OCI-LY3 (cell line): Measurements from ENCODE around the gene LZTFL1.

Experiments
- H2AFZ ChIP-seq: fragments of 200-600, 300-600 bp; shearing (Covaris generic); 2 replicates; pipeline ENCODE4 v1.6.0; 2014; ENCODE audit warnings: antibody characterized with exemption, low read depth, low read length
- H3K27ac ChIP-seq: fragments of 200-600, 300-600 bp; sonication (generic); 2 replicates; pipeline ENCODE4 v1.5.1; 2014; ENCODE audit warnings: mild to moderate bottlenecking, low read length, moderate library complexity, mixed read lengths
- H3K27me3 ChIP-seq: fragments of 200-600, 300-600 bp; sonication (generic); 2 replicates; pipeline ENCODE4 v1.6.1; 2014; ENCODE audit warnings: low read depth, low read length, mixed read lengths
- H3K36me3 ChIP-seq: fragments of 200-600, 300-600 bp; sonication (generic); replicated peaks from 2 replicates; pipeline ENCODE3; 2014; ENCODE audit warnings: low read depth, low read length, mixed read lengths
- H3K4me1 ChIP-seq: fragments of 300-600, 200-600 bp; sonication (generic); 2 replicates; pipeline ENCODE4 v1.6.1; 2014; ENCODE audit warnings: low read length, mixed read lengths
- H3K4me2 ChIP-seq: fragments of 200-600, 300-600 bp; sonication (generic); 2 replicates; pipeline ENCODE4 v1.6.1; 2014; ENCODE audit warnings: low read length, mixed read lengths
- H3K4me3 ChIP-seq: fragments of 300-600, 200-600 bp; sonication (generic); 2 replicates; pipeline ENCODE4 v1.5.1; 2014; ENCODE audit warnings: antibody characterized with exemption, mild to moderate bottlenecking, low read length, moderate library complexity
- H3K79me2 ChIP-seq: fragments of 300-600, 200-600 bp; shearing (Covaris generic); 2 replicates; pipeline ENCODE4 v1.6.1; 2014; ENCODE audit warnings: mild to moderate bottlenecking, low read length, mixed read lengths
- H3K9ac ChIP-seq: fragments of 300-600, 200-600 bp; shearing (Covaris generic); 2 replicates; pipeline ENCODE4 v1.6.0; 2014; ENCODE audit warnings: mild to moderate bottlenecking, low read length, moderate library complexity
- H3K9me3 ChIP-seq: fragments of 200-600, 300-600 bp; shearing (Covaris generic); 2 replicates; pipeline ENCODE4 v1.6.1; 2014; ENCODE audit warnings: low read length, mixed read lengths; ENCODE audit not compliant: insufficient read depth
- H4K20me1 ChIP-seq: fragments of 200-600, 300-600 bp; sonication (generic); 2 replicates; pipeline ENCODE4 v1.6.1; 2016; ENCODE audit warnings: low read length, mixed read lengths; ENCODE audit not compliant: insufficient read depth
- EZH2phosphoT487 ChIP-seq: fragments of 200-600 bp; shearing (Covaris generic); IDR thresholded peaks from 2 replicates; pipeline ENCODE4 v1.6.1; 2018; ENCODE audit warnings: antibody characterized with exemption, mixed run types, low read depth
- TF ChIP-seq, protein P1 (sequence below): fragments of 200-600, 300-600 bp; sonication (generic); IDR thresholded peaks from 2 replicates; pipeline ENCODE4 v1.5.1; 2014; ENCODE audit warnings: antibody characterized with exemption, low read length, low read depth

LZTFL1 gene

GRCh38 chr3:45848392-45848791 is 6.5 kb upstream of the LZTFL1 start:
- Histone ChIP-seq H3K4me3 (no peak overlapping the region), H3K4me2 (no peak overlapping the region), H3K27ac (no peak overlapping the region), H4K20me1 (no peaks in the 10 kb centered on the region), H3K9me3 (no peaks in the 10 kb centered on the region), H2AFZ (no peak overlapping the region), H3K4me1 (peaks cover 11% of the 10 kb centered on the region), H3K27me3 (peaks cover 79% of the 10 kb centered on the region), H3K79me2 (no peaks in the 10 kb centered on the region), H3K9ac (no peak overlapping the region), H3K36me3 (no peaks in the 10 kb centered on the region)
- TF ChIP-seq, protein P1, sequence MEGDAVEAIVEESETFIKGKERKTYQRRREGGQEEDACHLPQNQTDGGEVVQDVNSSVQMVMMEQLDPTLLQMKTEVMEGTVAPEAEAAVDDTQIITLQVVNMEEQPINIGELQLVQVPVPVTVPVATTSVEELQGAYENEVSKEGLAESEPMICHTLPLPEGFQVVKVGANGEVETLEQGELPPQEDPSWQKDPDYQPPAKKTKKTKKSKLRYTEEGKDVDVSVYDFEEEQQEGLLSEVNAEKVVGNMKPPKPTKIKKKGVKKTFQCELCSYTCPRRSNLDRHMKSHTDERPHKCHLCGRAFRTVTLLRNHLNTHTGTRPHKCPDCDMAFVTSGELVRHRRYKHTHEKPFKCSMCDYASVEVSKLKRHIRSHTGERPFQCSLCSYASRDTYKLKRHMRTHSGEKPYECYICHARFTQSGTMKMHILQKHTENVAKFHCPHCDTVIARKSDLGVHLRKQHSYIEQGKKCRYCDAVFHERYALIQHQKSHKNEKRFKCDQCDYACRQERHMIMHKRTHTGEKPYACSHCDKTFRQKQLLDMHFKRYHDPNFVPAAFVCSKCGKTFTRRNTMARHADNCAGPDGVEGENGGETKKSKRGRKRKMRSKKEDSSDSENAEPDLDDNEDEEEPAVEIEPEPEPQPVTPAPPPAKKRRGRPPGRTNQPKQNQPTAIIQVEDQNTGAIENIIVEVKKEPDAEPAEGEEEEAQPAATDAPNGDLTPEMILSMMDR, result no peak
- TF ChIP-seq EZH2phosphoT487, result no peak

GRCh38 chr3:45844616-45845015 is 2.7 kb upstream of the LZTFL1 start:
- Histone ChIP-seq H4K20me1 (no peaks in the 10 kb centered on the region), H2AFZ (no peak overlapping the region), H3K9me3 (no peaks in the 10 kb centered on the region), H3K79me2 (no peaks in the 10 kb centered on the region), H3K27me3 (peaks cover 43% of the 10 kb centered on the region), H3K9ac (no peak overlapping the region), H3K4me3 (no peak overlapping the region), H3K36me3 (no peaks in the 10 kb centered on the region), H3K4me2 (no peak overlapping the region), H3K4me1 (peaks cover 22% of the 10 kb centered on the region), H3K27ac (no peak overlapping the region)
- no peak for TF ChIP-seq EZH2phosphoT487
- TF ChIP-seq, protein P1, result no peak

- peak overlapping the region; percentile 83 for H3K4me2 ChIP-seq
- no peak overlapping the region for H3K27ac ChIP-seq
- H3K9ac ChIP-seq, result no peak overlapping the region
- H3K9me3 ChIP-seq, result no peaks in the 10 kb centered on the region
- H2AFZ ChIP-seq, result peak overlapping the region; percentile 86
- H3K36me3 ChIP-seq, result no peaks in the 10 kb centered on the region
- TF ChIP-seq, protein P1, result no peak
- no peak for TF ChIP-seq EZH2phosphoT487
- H3K4me3 ChIP-seq, result peak overlapping the region; percentile 88
- peaks cover 22% of the 10 kb centered on the region for H3K4me1 ChIP-seq
- H4K20me1 ChIP-seq, result no peaks in the 10 kb centered on the region
- H3K79me2 ChIP-seq, result no peaks in the 10 kb centered on the region
- H3K27me3 ChIP-seq, result peaks cover 30% of the 10 kb centered on the region
Measured at GRCh38 chr3:45842851-45843625, 1.1 kb upstream of the LZTFL1 start.

- H3K27me3 ChIP-seq, result peaks cover 15% of the 10 kb centered on the region
- H3K4me3 ChIP-seq, result peak overlapping the region; percentile 88
- H3K27ac ChIP-seq, result no peak overlapping the region
- H3K9me3 ChIP-seq, result no peaks in the 10 kb centered on the region
- H2AFZ ChIP-seq, result peak overlapping the region; percentile 82
- H3K4me2 ChIP-seq, result peak overlapping the region; percentile 83
- no peaks in the 10 kb centered on the region for H3K79me2 ChIP-seq
- peaks cover 22% of the 10 kb centered on the region for H3K4me1 ChIP-seq
- no peaks in the 10 kb centered on the region for H3K36me3 ChIP-seq
- no peaks in the 10 kb centered on the region for H4K20me1 ChIP-seq
- no peak for TF ChIP-seq EZH2phosphoT487
- TF ChIP-seq, protein P1, result no peak
- H3K9ac ChIP-seq, result peak overlapping the region; percentile 43; the same call in 1 of the 2 replicates
Measured at GRCh38 chr3:45841420-45841756, 531 bp downstream of the LZTFL1 start.
